ENCODE measurements around the gene MIER1.

The MIER1 gene

GRCh38 chr1:66943361-66943969, 18.7 kb downstream of the MIER1 start (continued):
- TF ChIP-seq SP7 (tag by site-specific recombination; IDR thresholded peaks at IDR 0.05) (no peak), ZNF768 (tag by site-specific recombination; IDR thresholded peaks at IDR 0.05) (no peak), GLIS1 (tag by site-specific recombination; IDR thresholded peaks at IDR 0.05) (no peak), ZNF624 (tag by site-specific recombination; IDR thresholded peaks at IDR 0.05) (no peak)
- TF ChIP-seq, protein P1, sequence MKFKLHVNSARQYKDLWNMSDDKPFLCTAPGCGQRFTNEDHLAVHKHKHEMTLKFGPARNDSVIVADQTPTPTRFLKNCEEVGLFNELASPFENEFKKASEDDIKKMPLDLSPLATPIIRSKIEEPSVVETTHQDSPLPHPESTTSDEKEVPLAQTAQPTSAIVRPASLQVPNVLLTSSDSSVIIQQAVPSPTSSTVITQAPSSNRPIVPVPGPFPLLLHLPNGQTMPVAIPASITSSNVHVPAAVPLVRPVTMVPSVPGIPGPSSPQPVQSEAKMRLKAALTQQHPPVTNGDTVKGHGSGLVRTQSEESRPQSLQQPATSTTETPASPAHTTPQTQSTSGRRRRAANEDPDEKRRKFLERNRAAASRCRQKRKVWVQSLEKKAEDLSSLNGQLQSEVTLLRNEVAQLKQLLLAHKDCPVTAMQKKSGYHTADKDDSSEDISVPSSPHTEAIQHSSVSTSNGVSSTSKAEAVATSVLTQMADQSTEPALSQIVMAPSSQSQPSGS (tag by site-specific recombination; IDR thresholded peaks at IDR 0.05; ENCODE audit: low read depth), result no peak

DNA sequence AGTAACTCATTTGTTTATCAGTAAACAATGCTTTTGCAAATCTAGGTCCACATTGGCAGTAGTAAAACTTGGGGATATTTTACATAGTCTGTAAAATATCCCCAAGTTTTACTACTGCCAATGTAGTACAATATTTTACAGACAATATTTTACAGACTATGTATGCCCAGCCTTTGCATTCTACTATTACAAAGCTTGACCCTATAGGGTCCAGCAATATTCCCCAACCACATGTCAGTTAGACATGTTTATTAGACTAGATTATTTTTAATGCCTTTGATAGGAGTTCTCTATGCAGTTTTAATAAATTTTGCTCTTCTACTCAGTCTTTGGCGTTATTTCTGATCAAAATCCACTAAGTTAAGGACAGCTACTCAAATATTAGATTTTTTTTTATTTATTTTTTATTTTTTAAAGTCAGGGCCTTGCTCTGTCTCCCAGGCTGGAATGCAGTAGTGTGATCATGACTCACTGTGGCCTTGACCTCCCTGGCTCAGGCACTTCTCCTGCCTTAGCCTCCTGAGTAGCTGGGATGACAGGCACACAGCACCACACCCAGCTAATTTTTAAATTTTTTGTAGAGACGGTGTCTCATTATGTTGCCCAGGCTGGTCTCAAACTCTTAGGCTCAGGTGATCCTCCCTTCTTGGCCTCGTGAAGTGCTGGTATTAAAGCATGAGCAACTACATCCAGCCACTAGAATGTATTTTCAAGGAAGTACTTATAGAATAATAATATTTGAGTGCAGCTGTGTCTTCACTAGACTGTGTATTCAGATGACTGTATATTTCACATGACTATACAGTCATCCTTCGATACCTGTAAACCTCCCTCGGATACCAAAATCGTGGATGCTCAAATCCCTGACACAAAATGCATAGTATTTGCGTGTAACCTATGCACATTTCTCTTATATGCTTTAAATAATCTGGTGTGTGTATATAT, 19.8 kb downstream of the MIER1 start:
- Histone ChIP-seq H3K4me3 (ENCODE audit: low read depth, low read length) (no peak overlapping the region), H3K9me3 (ENCODE audit: control insufficient read depth, insufficient read depth, low read depth, low read length) (no peaks in the 10 kb centered on the region), H3K27ac (ENCODE audit: extremely low read depth, low read depth, low read length) (no peak overlapping the region), H3K4me1 (ENCODE audit: control insufficient read depth, insufficient read depth, low read length) (no peaks in the 10 kb centered on the region), H3K36me3 (ENCODE audit: control insufficient read depth in 2 of 2, insufficient read depth in 1 of 2, low read length in 2 of 2) (peaks cover 10 to 52% of the 10 kb centered on the region in 2 experiments; a peak in 2 of 3 replicates)
- ChIA-PET CTCF (interaction anchor here (1.2 kb wide), 1 partner anchor 9 kb away, joined by 3 read pairs; no protein-coding TSS in a partner anchor), POLR2A (interaction anchor here (1.0 to 3.4 kb wide), 4 partner anchors 12 to 20 kb away, joined by 3 to 11 read pairs (median 4); partner anchors contain the start of gene DNAI4)
- TF ChIP-seq MZF1 (tag by site-specific recombination; IDR thresholded peaks at IDR 0.05; ENCODE audit: borderline replicate concordance) (no peak), ZNF830 (tag by site-specific recombination; IDR thresholded peaks at IDR 0.05; ENCODE audit: low read depth) (no peak), SP2 (tag by site-specific recombination; IDR thresholded peaks at IDR 0.05) (no peak), EGR2 (tag by site-specific recombination; IDR thresholded peaks at IDR 0.05; ENCODE audit: low read depth) (no peak), ZNF548 (tag by site-specific recombination; IDR thresholded peaks at IDR 0.05) (no peak)
- TF ChIP-seq, protein P2, sequence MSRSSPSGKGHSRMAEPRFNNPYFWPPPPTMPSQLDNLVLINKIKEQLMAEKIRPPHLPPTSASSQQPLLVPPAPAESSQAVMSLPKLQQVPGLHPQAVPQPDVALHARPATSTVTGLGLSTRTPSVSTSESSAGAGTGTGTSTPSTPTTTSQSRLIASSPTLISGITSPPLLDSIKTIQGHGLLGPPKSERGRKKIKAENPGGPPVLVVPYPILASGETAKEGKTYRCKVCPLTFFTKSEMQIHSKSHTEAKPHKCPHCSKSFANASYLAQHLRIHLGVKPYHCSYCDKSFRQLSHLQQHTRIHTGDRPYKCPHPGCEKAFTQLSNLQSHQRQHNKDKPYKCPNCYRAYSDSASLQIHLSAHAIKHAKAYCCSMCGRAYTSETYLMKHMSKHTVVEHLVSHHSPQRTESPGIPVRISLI (tag by site-specific recombination; IDR thresholded peaks at IDR 0.05), result 0 out of 2 replicates have a peak, but pooled peaks have one; percentile 41

DNA sequence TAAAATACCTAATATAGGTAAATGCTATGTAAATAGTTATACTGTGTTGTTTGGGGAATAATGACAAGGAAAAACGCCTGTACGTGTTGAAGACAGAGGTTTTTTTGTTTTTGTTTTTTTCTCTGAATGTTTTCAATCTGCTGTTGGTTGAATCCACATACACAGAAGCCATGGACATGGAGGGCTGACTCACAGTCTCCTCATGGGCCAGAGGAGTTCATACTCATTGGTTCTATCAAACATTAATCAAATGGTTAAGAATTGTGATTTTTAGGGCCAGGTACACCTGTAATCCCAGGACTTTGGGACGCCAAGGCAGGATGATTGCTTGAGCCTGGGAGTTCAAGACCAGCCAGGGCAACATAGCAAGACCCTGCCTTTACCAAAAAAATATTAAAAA, 20.5 kb downstream of the MIER1 start:
- POLR2A ChIA-PET, result interaction anchor here (3.4 kb wide), 1 partner anchor 15 kb away, joined by 11 read pairs; no protein-coding TSS in a partner anchor
- Histone ChIP-seq H3K9me3 (ENCODE audit: control insufficient read depth, insufficient read depth, low read depth, low read length) (no peaks in the 10 kb centered on the region), H3K4me1 (ENCODE audit: control insufficient read depth, insufficient read depth, low read length) (no peaks in the 10 kb centered on the region), H3K36me3 (ENCODE audit: control insufficient read depth in 2 of 2, insufficient read depth in 1 of 2, low read length in 2 of 2) (peaks cover 10 to 53% of the 10 kb centered on the region in 2 experiments), H3K27ac (ENCODE audit: extremely low read depth, low read depth, low read length) (no peak overlapping the region), H3K4me3 (ENCODE audit: low read depth, low read length) (no peak overlapping the region)
- CTCF ChIA-PET, result interaction anchor here (0.9 to 1.2 kb wide), 3 partner anchors 10 to 20 kb away, joined by 3 read pairs; no protein-coding TSS in a partner anchor
- TF ChIP-seq GLIS1 (tag by site-specific recombination; IDR thresholded peaks at IDR 0.05) (no peak), ZNF121 (tag by site-specific recombination; IDR thresholded peaks at IDR 0.05) (0 out of 2 replicates have a peak, but pooled peaks have one; percentile 12)

GRCh38 chr1:66947267-66947666, 22.5 kb downstream of the MIER1 start:
- H3K27ac ChIP-seq (ENCODE audit: extremely low read depth, low read depth, low read length), result no peak overlapping the region
- no peaks in the 10 kb centered on the region for H3K9me3 ChIP-seq (ENCODE audit: control insufficient read depth, insufficient read depth, low read depth, low read length)
- ChIA-PET CTCF (interaction anchor here (0.7 kb wide), 1 partner anchor 21 kb away, joined by 3 read pairs; no protein-coding TSS in a partner anchor), POLR2A (no interaction called here)
- no peak overlapping the region for H3K4me3 ChIP-seq (ENCODE audit: low read depth, low read length)
- no peak for TF ChIP-seq ZNF555 (tag by site-specific recombination; conservative IDR thresholded peaks at IDR 0.05)
- TF ChIP-seq, protein P3, sequence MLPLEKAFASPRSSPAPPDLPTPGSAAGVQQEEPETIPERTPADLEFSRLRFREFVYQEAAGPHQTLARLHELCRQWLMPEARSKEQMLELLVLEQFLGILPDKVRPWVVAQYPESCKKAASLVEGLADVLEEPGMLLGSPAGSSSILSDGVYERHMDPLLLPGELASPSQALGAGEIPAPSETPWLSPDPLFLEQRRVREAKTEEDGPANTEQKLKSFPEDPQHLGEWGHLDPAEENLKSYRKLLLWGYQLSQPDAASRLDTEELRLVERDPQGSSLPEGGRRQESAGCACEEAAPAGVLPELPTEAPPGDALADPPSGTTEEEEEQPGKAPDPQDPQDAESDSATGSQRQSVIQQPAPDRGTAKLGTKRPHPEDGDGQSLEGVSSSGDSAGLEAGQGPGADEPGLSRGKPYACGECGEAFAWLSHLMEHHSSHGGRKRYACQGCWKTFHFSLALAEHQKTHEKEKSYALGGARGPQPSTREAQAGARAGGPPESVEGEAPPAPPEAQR (tag by site-specific recombination; IDR thresholded peaks at IDR 0.05), result no peak
- no peak for TF ChIP-seq KLF8 (tag by site-specific recombination; IDR thresholded peaks at IDR 0.05)
- TF ChIP-seq WT1 (tag by site-specific recombination; IDR thresholded peaks at IDR 0.05), result no peak
- peaks cover 14 to 61% of the 10 kb centered on the region in 2 experiments for H3K36me3 ChIP-seq (ENCODE audit: control insufficient read depth in 2 of 2, insufficient read depth in 1 of 2, low read length in 2 of 2)
- H3K4me1 ChIP-seq (ENCODE audit: control insufficient read depth, insufficient read depth, low read length), result no peaks in the 10 kb centered on the region

Data from HEK293 (cell line).